GM12874 (cell line): ENCODE results near the gene ZNF710.

Experiments
- CTCF ChIP-seq: IDR thresholded peaks from 2 replicates; pipeline ENCODE4 v1.5.1; 2011; ENCODE audit warnings: low read depth, mild to moderate bottlenecking, control low read depth, low read length, moderate library complexity; ENCODE audit not compliant: insufficient read depth

Gene ZNF710

GRCh38 chr15:90037511-90037860 lies 36.4 kb downstream of the ZNF710 start:
- TF ChIP-seq CTCF: no peak

DNA sequence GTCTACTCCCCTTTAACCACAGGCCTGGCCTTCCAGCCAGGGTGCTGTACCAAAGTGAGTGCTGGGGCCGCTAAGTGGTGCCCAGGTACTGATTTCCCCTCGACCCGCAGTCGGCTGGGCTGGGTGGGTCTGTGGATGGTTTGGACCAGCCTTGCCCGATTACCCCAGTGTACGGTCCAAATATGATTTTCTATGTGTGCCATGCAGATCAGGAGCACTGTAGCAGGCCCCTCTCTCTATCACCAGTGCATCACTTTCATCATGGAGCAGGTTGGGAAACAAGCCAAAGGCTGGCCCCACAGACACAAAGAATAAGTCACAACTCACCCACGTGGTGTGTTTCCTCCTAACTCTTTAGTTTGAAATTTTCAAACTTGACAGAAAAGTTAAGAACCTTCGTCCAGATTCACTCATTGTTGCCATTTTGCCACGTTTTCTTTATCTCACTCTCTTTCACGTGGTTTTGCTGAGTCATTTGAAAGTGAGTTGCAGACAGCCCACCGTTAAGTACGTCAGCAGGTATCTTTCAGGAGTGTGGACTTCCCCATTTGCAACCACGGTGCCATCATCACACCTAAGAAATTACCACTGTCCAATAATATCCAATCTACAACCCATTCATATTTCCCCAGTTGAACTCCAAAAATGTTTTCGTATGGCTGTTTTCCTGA lies 37.0 kb downstream of the ZNF710 start:
- TF ChIP-seq CTCF: no peak

- no peak for TF ChIP-seq CTCF
These were observed 37.5 kb downstream of the ZNF710 start for GRCh38 chr15:90038632-90039095.

- TF ChIP-seq CTCF: no peak
These were observed 38.9 kb downstream of the ZNF710 start for GRCh38 chr15:90039996-90040395.

DNA sequence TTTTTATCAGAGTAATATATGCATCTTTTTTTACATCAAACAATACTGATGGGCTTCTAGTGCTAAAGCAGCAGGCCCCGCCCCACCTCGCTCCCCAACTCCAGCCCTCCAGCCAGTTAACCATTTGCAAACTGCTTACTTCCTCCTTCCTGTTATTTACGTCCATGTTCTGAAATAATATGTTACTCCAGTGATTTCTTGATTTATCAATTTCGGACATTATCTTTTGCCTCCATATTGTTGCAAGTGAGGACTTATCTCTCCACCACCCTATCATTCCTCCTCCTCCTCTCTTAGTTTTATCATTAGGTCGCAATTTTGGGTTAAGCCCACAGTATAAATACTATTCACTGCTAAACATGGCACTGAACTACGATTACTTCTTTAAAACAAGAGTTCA lies 39.5 kb downstream of the ZNF710 start:
- TF ChIP-seq CTCF: no peak

- no peak for TF ChIP-seq CTCF
These were observed 41.2 kb downstream of the ZNF710 start for GRCh38 chr15:90042356-90042755.

- no peak for TF ChIP-seq CTCF
These were observed 41.8 kb downstream of the ZNF710 start for GRCh38 chr15:90042766-90043529.
